Stimulated activated CD8-positive, alpha-beta memory T cell treated with anti-CD3 and anti-CD28 coated beads, Interleukin-15, amount 100 ng/mL, for 24 hours (primary cell): ENCODE data around the gene KIF4B.

Source experiments
- DNase-seq: peaks from one replicate; pipeline ENCODE4 v3.0.0-alpha.2; 2020; ENCODE audit warnings: low read depth

The KIF4B gene

GRCh38 chr5:155052532-155052931 is 39.0 kb downstream of the KIF4B start:
- DNase-seq, result no peak

GRCh38 chr5:155053501-155053900 is 39.9 kb downstream of the KIF4B start:
- no peak for DNase-seq

- no peak for DNase-seq
These were observed 43.2 kb downstream of the KIF4B start for GRCh38 chr5:155056644-155057269.

- no peak for DNase-seq
These were observed 44.1 kb downstream of the KIF4B start for GRCh38 chr5:155057626-155058025.

GRCh38 chr5:155064580-155064979 is 51.0 kb downstream of the KIF4B start:
- no peak for DNase-seq

- DNase-seq, result no peak
These were observed 53.5 kb downstream of the KIF4B start for GRCh38 chr5:155066886-155067595.
